ENCODE measurements around the gene PLCD3.
"Not testable (repeated sequence)": the region's sequence is repeated elsewhere in the genome, so short reads cannot be mapped to it uniquely, and the experiment has no call there.

The PLCD3 gene

GRCh38 chr17:45128989-45129388 lies 3.3 kb downstream of the PLCD3 start:
- Histone ChIP-seq H3K4me3 (ENCODE audit: low read depth, low read length) (no peak overlapping the region), H3K9ac (ENCODE audit: low read depth, low read length) (no peak overlapping the region), H3K36me3 (ENCODE audit: control insufficient read depth, insufficient read depth, low read length) (no peaks in the 10 kb centered on the region), H3K9me3 (ENCODE audit: control insufficient read depth, insufficient read depth, low read length) (no peaks in the 10 kb centered on the region), H3K27me3 (ENCODE audit: control insufficient read depth, insufficient read depth, low read length) (no peaks in the 10 kb centered on the region), H3K4me1 (ENCODE audit: control insufficient read depth, insufficient read depth, low read length) (no peaks in the 10 kb centered on the region)

GRCh38 chr17:45128331-45128730 lies 4.0 kb downstream of the PLCD3 start:
- Histone ChIP-seq H3K9me3 (ENCODE audit: control insufficient read depth, insufficient read depth, low read length) (no peaks in the 10 kb centered on the region), H3K9ac (ENCODE audit: low read depth, low read length) (no peak overlapping the region), H3K4me1 (ENCODE audit: control insufficient read depth, insufficient read depth, low read length) (no peaks in the 10 kb centered on the region), H3K4me3 (ENCODE audit: low read depth, low read length) (no peak overlapping the region), H3K27me3 (ENCODE audit: control insufficient read depth, insufficient read depth, low read length) (no peaks in the 10 kb centered on the region), H3K36me3 (ENCODE audit: control insufficient read depth, insufficient read depth, low read length) (no peaks in the 10 kb centered on the region)

GRCh38 chr17:45127548-45128300 lies 4.6 kb downstream of the PLCD3 start:
- Histone ChIP-seq H3K9ac (ENCODE audit: low read depth, low read length) (no peak overlapping the region), H3K4me1 (ENCODE audit: control insufficient read depth, insufficient read depth, low read length) (no peaks in the 10 kb centered on the region), H3K27me3 (ENCODE audit: control insufficient read depth, insufficient read depth, low read length) (no peaks in the 10 kb centered on the region), H3K9me3 (ENCODE audit: control insufficient read depth, insufficient read depth, low read length) (no peaks in the 10 kb centered on the region), H3K36me3 (ENCODE audit: control insufficient read depth, insufficient read depth, low read length) (no peaks in the 10 kb centered on the region), H3K4me3 (ENCODE audit: low read depth, low read length) (no peak overlapping the region)

GRCh38 chr17:45127207-45127547 lies 5.1 kb downstream of the PLCD3 start:
- Histone ChIP-seq H3K27me3 (ENCODE audit: control insufficient read depth, insufficient read depth, low read length) (no peaks in the 10 kb centered on the region), H3K4me3 (ENCODE audit: low read depth, low read length) (no peak overlapping the region), H3K9me3 (ENCODE audit: control insufficient read depth, insufficient read depth, low read length) (no peaks in the 10 kb centered on the region), H3K4me1 (ENCODE audit: control insufficient read depth, insufficient read depth, low read length) (no peaks in the 10 kb centered on the region), H3K9ac (ENCODE audit: low read depth, low read length) (no peak overlapping the region), H3K36me3 (ENCODE audit: control insufficient read depth, insufficient read depth, low read length) (no peaks in the 10 kb centered on the region)

- Histone ChIP-seq H3K27me3 (ENCODE audit: control insufficient read depth, insufficient read depth, low read length) (no peaks in the 10 kb centered on the region), H3K4me3 (ENCODE audit: low read depth, low read length) (no peak overlapping the region), H3K36me3 (ENCODE audit: control insufficient read depth, insufficient read depth, low read length) (no peaks in the 10 kb centered on the region), H3K9ac (ENCODE audit: low read depth, low read length) (no peak overlapping the region), H3K4me1 (ENCODE audit: control insufficient read depth, insufficient read depth, low read length) (no peaks in the 10 kb centered on the region), H3K9me3 (ENCODE audit: control insufficient read depth, insufficient read depth, low read length) (no peaks in the 10 kb centered on the region)
Observed at GRCh38 chr17:45125509-45125908, 6.8 kb downstream of the PLCD3 start.

- H3K27me3 ChIP-seq (ENCODE audit: control insufficient read depth, insufficient read depth, low read length); H3K9ac ChIP-seq (ENCODE audit: low read depth, low read length); H3K9me3 ChIP-seq (ENCODE audit: control insufficient read depth, insufficient read depth, low read length); H3K4me3 ChIP-seq (ENCODE audit: low read depth, low read length); H3K36me3 ChIP-seq (ENCODE audit: control insufficient read depth, insufficient read depth, low read length); H3K4me1 ChIP-seq (ENCODE audit: control insufficient read depth, insufficient read depth, low read length): not testable (repeated sequence)
Observed at GRCh38 chr17:45124797-45125122, 7.6 kb downstream of the PLCD3 start.

GRCh38 chr17:45123930-45124796 lies 8.2 kb downstream of the PLCD3 start:
- Histone ChIP-seq H3K27me3 (ENCODE audit: control insufficient read depth, insufficient read depth, low read length) (no peaks in the 10 kb centered on the region), H3K9ac (ENCODE audit: low read depth, low read length) (no peak overlapping the region), H3K9me3 (ENCODE audit: control insufficient read depth, insufficient read depth, low read length) (no peaks in the 10 kb centered on the region), H3K36me3 (ENCODE audit: control insufficient read depth, insufficient read depth, low read length) (no peaks in the 10 kb centered on the region), H3K4me3 (ENCODE audit: low read depth, low read length) (no peak overlapping the region), H3K4me1 (ENCODE audit: control insufficient read depth, insufficient read depth, low read length) (no peaks in the 10 kb centered on the region)

- H3K4me3 ChIP-seq (ENCODE audit: low read depth, low read length) = no peak overlapping the region
- H3K4me1 ChIP-seq (ENCODE audit: control insufficient read depth, insufficient read depth, low read length) = no peaks in the 10 kb centered on the region
- H3K9me3 ChIP-seq (ENCODE audit: control insufficient read depth, insufficient read depth, low read length) = no peaks in the 10 kb centered on the region
- H3K9ac ChIP-seq (ENCODE audit: low read depth, low read length) = no peak overlapping the region
- H3K36me3 ChIP-seq (ENCODE audit: control insufficient read depth, insufficient read depth, low read length) = no peaks in the 10 kb centered on the region
- H3K27me3 ChIP-seq (ENCODE audit: control insufficient read depth, insufficient read depth, low read length) = no peaks in the 10 kb centered on the region
Observed at GRCh38 chr17:45123076-45123770, 9.1 kb downstream of the PLCD3 start.

- no peaks in the 10 kb centered on the region for H3K9me3 ChIP-seq (ENCODE audit: control insufficient read depth, insufficient read depth, low read length)
- no peak overlapping the region for H3K9ac ChIP-seq (ENCODE audit: low read depth, low read length)
- no peaks in the 10 kb centered on the region for H3K4me1 ChIP-seq (ENCODE audit: control insufficient read depth, insufficient read depth, low read length)
- H3K4me3 ChIP-seq (ENCODE audit: low read depth, low read length) = no peak overlapping the region
- no peaks in the 10 kb centered on the region for H3K36me3 ChIP-seq (ENCODE audit: control insufficient read depth, insufficient read depth, low read length)
- no peaks in the 10 kb centered on the region for H3K27me3 ChIP-seq (ENCODE audit: control insufficient read depth, insufficient read depth, low read length)
Observed at GRCh38 chr17:45121055-45121454, 11.3 kb downstream of the PLCD3 start.

- H3K4me1 ChIP-seq (ENCODE audit: control insufficient read depth, insufficient read depth, low read length) = no peaks in the 10 kb centered on the region
- no peak overlapping the region for H3K4me3 ChIP-seq (ENCODE audit: low read depth, low read length)
- no peak overlapping the region for H3K9ac ChIP-seq (ENCODE audit: low read depth, low read length)
- no peaks in the 10 kb centered on the region for H3K36me3 ChIP-seq (ENCODE audit: control insufficient read depth, insufficient read depth, low read length)
- H3K9me3 ChIP-seq (ENCODE audit: control insufficient read depth, insufficient read depth, low read length) = no peaks in the 10 kb centered on the region
- H3K27me3 ChIP-seq (ENCODE audit: control insufficient read depth, insufficient read depth, low read length) = no peaks in the 10 kb centered on the region
Observed at GRCh38 chr17:45120558-45120957, 11.8 kb downstream of the PLCD3 start.

- Histone ChIP-seq H3K4me3 (ENCODE audit: low read depth, low read length) (no peak overlapping the region), H3K36me3 (ENCODE audit: control insufficient read depth, insufficient read depth, low read length) (no peaks in the 10 kb centered on the region)
Observed at GRCh38 chr17:45119964-45120363, 12.4 kb downstream of the PLCD3 start.

GRCh38 chr17:45118691-45119090 lies 13.6 kb downstream of the PLCD3 start:
- H3K9ac ChIP-seq (ENCODE audit: low read depth, low read length) = no peak overlapping the region
- H3K9me3 ChIP-seq (ENCODE audit: control insufficient read depth, insufficient read depth, low read length) = no peaks in the 10 kb centered on the region
- no peaks in the 10 kb centered on the region for H3K4me1 ChIP-seq (ENCODE audit: control insufficient read depth, insufficient read depth, low read length)
- H3K27me3 ChIP-seq (ENCODE audit: control insufficient read depth, insufficient read depth, low read length) = no peaks in the 10 kb centered on the region
- H3K4me3 ChIP-seq (ENCODE audit: low read depth, low read length) = no peak overlapping the region
- H3K36me3 ChIP-seq (ENCODE audit: control insufficient read depth, insufficient read depth, low read length) = no peaks in the 10 kb centered on the region

More at GRCh38 chr17:45119964-45120363, 12.4 kb downstream of the PLCD3 start:
- H3K4me1 ChIP-seq (ENCODE audit: control insufficient read depth, insufficient read depth, low read length) = no peaks in the 10 kb centered on the region
- H3K27me3 ChIP-seq (ENCODE audit: control insufficient read depth, insufficient read depth, low read length) = no peaks in the 10 kb centered on the region
- no peaks in the 10 kb centered on the region for H3K9me3 ChIP-seq (ENCODE audit: control insufficient read depth, insufficient read depth, low read length)
- no peak overlapping the region for H3K9ac ChIP-seq (ENCODE audit: low read depth, low read length)

Data from iPS-15b (cell line).